Smooth muscle cell (in vitro differentiated cells): ENCODE data around the gene RILPL2. TPM values are rescaled to one million over a fixed set of nuclear protein-coding genes. Genes with fewer than 3 reads are reported as not detected.
A peak's percentile ranks its signal among the peaks of the same experiment; 100 is the strongest.

Experiments
- DNase-seq: peaks from one replicate; lab custom pipeline; 2025; ENCODE audit not compliant: unreplicated experiment; lab: John Stamatoyannopoulos, UW
- H2AFZ ChIP-seq: fragments of 200-600 bp; sonication (generic); 2 replicates; pipeline ENCODE4 v1.6.0; 2016; ENCODE audit warnings: antibody characterized with exemption, low read depth, mild to moderate bottlenecking
- H3F3A ChIP-seq: fragments of 200-600 bp; sonication (generic); 2 replicates; pipeline ENCODE4 v1.6.0; 2017; ENCODE audit warnings: antibody characterized with exemption, low read depth
- H3K27ac ChIP-seq: fragments of 200-600 bp; sonication (generic); 2 replicates; pipeline ENCODE4 v1.5.1; 2016; ENCODE audit warnings: low read depth, mild to moderate bottlenecking
- H3K27me3 ChIP-seq: fragments of 200-600 bp; sonication (generic); 2 replicates; pipeline ENCODE4 v1.6.1; 2016; ENCODE audit warnings: low read depth, mild to moderate bottlenecking
- H3K36me3 ChIP-seq: fragments of 200-600 bp; sonication (generic); 2 replicates; pipeline ENCODE4 v1.5.1; 2016; ENCODE audit warnings: low read depth
- H3K4me1 ChIP-seq: fragments of 200-600 bp; sonication (generic); 2 replicates; pipeline ENCODE4 v1.5.1; 2016; ENCODE audit warnings: low read depth
- H3K4me2 ChIP-seq: fragments of 200-600 bp; sonication (generic); 2 replicates; pipeline ENCODE4 v1.6.0; 2016; ENCODE audit warnings: mild to moderate bottlenecking
- H3K4me3 ChIP-seq: fragments of 200-600 bp; sonication (generic); 2 replicates; pipeline ENCODE4 v1.5.1; 2016; ENCODE audit warnings: mild to moderate bottlenecking
- H3K79me2 ChIP-seq: fragments of 200-600 bp; sonication (generic); 2 replicates; pipeline ENCODE4 v1.6.0; 2016; ENCODE audit warnings: low read depth, mild to moderate bottlenecking
- H3K9ac ChIP-seq: fragments of 200-600 bp; sonication (generic); 2 replicates; pipeline ENCODE4 v1.6.0; 2016; ENCODE audit warnings: low read depth
- H3K9me3 ChIP-seq: fragments of 200-600 bp; sonication (generic); replicated peaks from 2 replicates; pipeline ENCODE4 v1.5.1; 2016; ENCODE audit warnings: low read depth
- H4K20me1 ChIP-seq: fragments of 200-600 bp; sonication (generic); 2 replicates; pipeline ENCODE4 v1.6.0; 2016; ENCODE audit warnings: low read depth
- WGBS: methylation state at CpG from one replicate; pipeline ENCODE4 v1.1.7; 2016; ENCODE audit warnings: low lambda C conversion rate; 5-methylcytosine and 5-hydroxymethylcytosine counted together
- polyA plus RNA-seq: library from polyadenylated mRNA; unstranded; fragments of >200 nt; fragmentation: Nextera tagmentation; extraction: Ambion mirVana; gene quantifications from 2 replicates; pipeline ENCODE4 v1.2.1, GENCODE V29; 2016
- total RNA-seq: library from RNA; depleted of rRNA; stranded (reverse); fragments of >200 nt; gene quantifications from 2 replicates; pipeline ENCODE4 v1.2.3, GENCODE V29; 2014
- TF ChIP-seq, protein P1 (sequence below): fragments of 200-600 bp; sonication (generic); IDR thresholded peaks from 2 replicates; pipeline ENCODE4 v1.5.1; 2017; ENCODE audit warnings: borderline replicate concordance, mild to moderate bottlenecking, antibody characterized with exemption; ENCODE audit not compliant: insufficient read depth, poor library complexity, severe bottlenecking

Gene RILPL2
- total and polyA plus RNA-seq, 2 experiments from 2014 or later: 0.85 to 2.2 TPM

- no peak overlapping the region for H3K9ac ChIP-seq
- DNase-seq: no peak
- H3F3A ChIP-seq: no peaks in the 10 kb centered on the region
- H3K27me3 ChIP-seq: no peaks in the 10 kb centered on the region
- H3K4me3 ChIP-seq: no peak overlapping the region
- no peak overlapping the region for H3K27ac ChIP-seq
- H3K4me2 ChIP-seq: no peak overlapping the region
- H4K20me1 ChIP-seq: no peaks in the 10 kb centered on the region
- TF ChIP-seq, protein P1, sequence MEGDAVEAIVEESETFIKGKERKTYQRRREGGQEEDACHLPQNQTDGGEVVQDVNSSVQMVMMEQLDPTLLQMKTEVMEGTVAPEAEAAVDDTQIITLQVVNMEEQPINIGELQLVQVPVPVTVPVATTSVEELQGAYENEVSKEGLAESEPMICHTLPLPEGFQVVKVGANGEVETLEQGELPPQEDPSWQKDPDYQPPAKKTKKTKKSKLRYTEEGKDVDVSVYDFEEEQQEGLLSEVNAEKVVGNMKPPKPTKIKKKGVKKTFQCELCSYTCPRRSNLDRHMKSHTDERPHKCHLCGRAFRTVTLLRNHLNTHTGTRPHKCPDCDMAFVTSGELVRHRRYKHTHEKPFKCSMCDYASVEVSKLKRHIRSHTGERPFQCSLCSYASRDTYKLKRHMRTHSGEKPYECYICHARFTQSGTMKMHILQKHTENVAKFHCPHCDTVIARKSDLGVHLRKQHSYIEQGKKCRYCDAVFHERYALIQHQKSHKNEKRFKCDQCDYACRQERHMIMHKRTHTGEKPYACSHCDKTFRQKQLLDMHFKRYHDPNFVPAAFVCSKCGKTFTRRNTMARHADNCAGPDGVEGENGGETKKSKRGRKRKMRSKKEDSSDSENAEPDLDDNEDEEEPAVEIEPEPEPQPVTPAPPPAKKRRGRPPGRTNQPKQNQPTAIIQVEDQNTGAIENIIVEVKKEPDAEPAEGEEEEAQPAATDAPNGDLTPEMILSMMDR: no peak
- no peaks in the 10 kb centered on the region for H3K79me2 ChIP-seq
- peak overlapping the region; percentile 62 for H2AFZ ChIP-seq
- H3K9me3 ChIP-seq: no peaks in the 10 kb centered on the region
- no peaks in the 10 kb centered on the region for H3K4me1 ChIP-seq
- WGBS: 72% methylated on average over 18 of the region's 18 CpGs
- no peaks in the 10 kb centered on the region for H3K36me3 ChIP-seq
Observed at GRCh38 chr12:123445388-123446332, 9.2 kb upstream of the RILPL2 start.

DNA sequence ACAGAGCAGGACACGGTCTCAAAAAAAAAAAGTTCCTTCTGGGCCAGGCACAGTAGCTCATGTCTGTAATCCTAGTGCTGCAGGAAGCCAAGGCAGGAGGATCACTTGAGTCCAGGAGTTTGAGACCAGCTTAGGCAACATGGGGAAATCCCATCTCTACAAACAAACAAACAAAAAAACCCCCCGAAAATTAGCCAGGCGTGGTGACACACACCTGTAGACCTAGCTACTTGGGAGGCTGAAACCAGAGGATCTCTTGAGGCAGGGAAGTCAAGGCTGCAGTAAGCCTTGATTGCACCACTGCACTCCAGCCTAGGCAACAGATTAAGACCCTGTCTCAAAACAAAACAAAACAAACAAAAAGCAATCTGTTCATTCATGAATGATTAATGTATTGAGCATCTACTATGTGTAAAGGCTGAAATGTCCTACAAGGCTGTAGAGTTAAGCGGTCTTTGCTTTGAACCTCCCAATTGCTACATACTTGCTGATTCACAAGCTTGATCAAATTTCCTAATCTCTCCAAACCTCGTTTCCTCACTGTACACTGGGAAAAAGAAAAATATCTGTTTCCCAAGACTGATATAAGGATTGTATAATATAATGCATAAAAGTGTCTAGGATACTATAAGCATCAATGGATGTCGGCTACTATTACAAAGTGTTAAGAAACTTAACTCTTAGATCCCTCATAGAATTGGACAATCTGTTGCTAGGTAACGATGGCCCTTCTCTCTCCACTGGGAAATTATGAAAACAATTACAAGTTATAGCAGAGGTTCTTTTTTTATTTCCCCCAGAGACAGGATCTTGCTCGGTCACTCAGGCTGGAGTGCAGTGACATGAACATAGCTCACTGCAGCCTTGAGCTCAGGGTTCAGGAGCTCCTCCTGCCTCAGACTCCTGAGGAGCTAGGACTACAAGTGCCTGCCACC, 7.9 kb upstream of the RILPL2 start:
- no peak overlapping the region for H2AFZ ChIP-seq
- H3K9ac ChIP-seq: no peak overlapping the region
- no peaks in the 10 kb centered on the region for H4K20me1 ChIP-seq
- no peak overlapping the region for H3K4me2 ChIP-seq
- H3K27ac ChIP-seq: no peak overlapping the region
- H3K36me3 ChIP-seq: no peaks in the 10 kb centered on the region
- DNase-seq: no peak
- H3K79me2 ChIP-seq: no peaks in the 10 kb centered on the region
- no peaks in the 10 kb centered on the region for H3K4me1 ChIP-seq
- WGBS: 93% methylated on average over 8 of the region's 8 CpGs
- H3K27me3 ChIP-seq: no peaks in the 10 kb centered on the region
- no peaks in the 10 kb centered on the region for H3K9me3 ChIP-seq
- no peaks in the 10 kb centered on the region for H3F3A ChIP-seq
- no peak overlapping the region for H3K4me3 ChIP-seq
- TF ChIP-seq, protein P1: no peak

DNA sequence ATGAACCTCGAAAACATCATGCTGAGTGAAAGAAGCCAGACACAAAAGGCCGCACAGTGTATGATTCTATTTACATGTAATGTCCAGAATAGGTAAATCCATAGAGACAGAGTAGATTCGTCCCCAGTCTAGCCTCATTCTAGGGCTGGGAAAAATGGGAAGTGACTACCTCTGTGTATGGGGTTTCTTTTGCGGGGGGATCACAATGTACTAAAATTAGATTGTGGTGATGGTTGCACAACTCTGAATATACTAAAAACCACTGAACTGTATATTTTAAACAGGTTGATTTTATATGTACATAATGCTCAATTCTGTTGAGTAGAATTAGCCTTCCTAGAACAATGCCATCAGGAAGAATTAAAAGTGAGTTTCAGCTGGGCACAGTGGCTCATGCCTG, 6.3 kb upstream of the RILPL2 start:
- no peak overlapping the region for H3K27ac ChIP-seq
- H3K4me1 ChIP-seq: no peaks in the 10 kb centered on the region
- no peak overlapping the region for H3K4me3 ChIP-seq
- H3K27me3 ChIP-seq: no peaks in the 10 kb centered on the region
- H3K79me2 ChIP-seq: no peaks in the 10 kb centered on the region
- H2AFZ ChIP-seq: no peak overlapping the region
- no peak overlapping the region for H3K9ac ChIP-seq
- TF ChIP-seq, protein P1: no peak
- no peaks in the 10 kb centered on the region for H3F3A ChIP-seq
- no peaks in the 10 kb centered on the region for H3K9me3 ChIP-seq
- no peaks in the 10 kb centered on the region for H3K36me3 ChIP-seq
- H3K4me2 ChIP-seq: no peak overlapping the region
- WGBS: 88% methylated on average over 4 of the region's 4 CpGs
- no peaks in the 10 kb centered on the region for H4K20me1 ChIP-seq
- no peak for DNase-seq
